ENCODE results near the gene LIG1.

The LIG1 gene

DNA sequence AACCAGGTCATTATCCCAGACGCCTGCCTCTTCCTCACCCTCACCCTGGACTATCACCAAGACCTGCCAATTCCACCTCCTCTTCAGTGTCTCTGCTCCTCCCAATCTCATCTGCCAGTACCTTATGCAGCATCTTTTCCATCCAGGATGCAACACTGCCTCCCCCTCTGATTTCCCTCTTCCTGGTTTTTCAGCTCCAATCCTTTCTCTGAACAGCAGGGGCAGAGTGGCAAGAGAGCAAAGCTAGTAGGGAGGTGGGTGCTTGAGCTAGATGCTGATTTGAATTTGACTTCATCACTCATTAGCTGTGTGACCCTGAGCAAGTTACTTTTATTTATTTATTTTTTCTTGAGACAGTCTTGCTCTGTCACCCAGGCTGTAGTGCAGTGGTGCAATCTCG lies 100.7 kb downstream of the LIG1 start:
- H3K36me3 ChIP-seq (ENCODE audit: control insufficient read depth in 2 of 2, insufficient read depth in 1 of 2, low read length in 2 of 2) = no peaks in the 10 kb centered on the region
- H3K4me1 ChIP-seq (ENCODE audit: control insufficient read depth, insufficient read depth, low read length) = no peaks in the 10 kb centered on the region
- H3K4me3 ChIP-seq (ENCODE audit: low read depth, low read length) = no peak overlapping the region
- ChIA-PET CTCF (interaction anchor here (0.6 to 2.0 kb wide), 6 partner anchors 11 to 372 kb away, joined by 3 to 5 read pairs (median 4); no protein-coding TSS in a partner anchor), POLR2A (no interaction called here)
- no peaks in the 10 kb centered on the region for H3K9me3 ChIP-seq (ENCODE audit: control insufficient read depth, insufficient read depth, low read depth, low read length)
- no peak overlapping the region for H3K27ac ChIP-seq (ENCODE audit: extremely low read depth, low read depth, low read length)
- TF ChIP-seq YY1 (tag by site-specific recombination; IDR thresholded peaks at IDR 0.05) (no peak), ZNF664 (tag by site-specific recombination; IDR thresholded peaks at IDR 0.05) (no peak), ZNF37A (tag by site-specific recombination; IDR thresholded peaks at IDR 0.05) (no peak), ZBTB21 (tag by site-specific recombination; IDR thresholded peaks at IDR 0.05) (no peak), ZNF600 (tag by site-specific recombination; IDR thresholded peaks at IDR 0.05) (no peak), ZNF747 (tag by site-specific recombination; IDR thresholded peaks at IDR 0.05) (no peak), TSHZ1 (tag by site-specific recombination; IDR thresholded peaks at IDR 0.05; ENCODE audit: borderline replicate concordance) (no peak), ZNF426 (tag by site-specific recombination; IDR thresholded peaks at IDR 0.05) (no peak), ZNF211 (tag by site-specific recombination; IDR thresholded peaks at IDR 0.05; ENCODE audit: low read depth) (no peak), ZNF239 (tag by site-specific recombination; IDR thresholded peaks at IDR 0.05) (no peak), ZNF510 (tag by site-specific recombination; IDR thresholded peaks at IDR 0.05; ENCODE audit: insufficient replicate concordance) (no peak), ZFP3 (tag by site-specific recombination; IDR thresholded peaks at IDR 0.05; ENCODE audit: low read depth) (no peak), ZXDB (tag by site-specific recombination; IDR thresholded peaks at IDR 0.05) (no peak), ZIC2 (tag by site-specific recombination; IDR thresholded peaks at IDR 0.05) (no peak), KLF16 (tag by site-specific recombination; IDR thresholded peaks at IDR 0.05) (no peak), MEIS1 (CRISPR knock-in tag; IDR thresholded peaks at IDR 0.05; ENCODE audit: borderline replicate concordance) (no peak), ZBTB1 (tag by site-specific recombination; IDR thresholded peaks at IDR 0.05) (no peak), ZNF350 (tag by site-specific recombination; IDR thresholded peaks at IDR 0.05) (no peak), PRDM1 (tag by site-specific recombination; IDR thresholded peaks at IDR 0.05) (no peak)
